Fibroblast of skin of left biceps (primary cell): ENCODE data around the gene CDK5RAP1.

Experiments
- DNase-seq, 2 experiments: peaks; one replicate each; pipeline ENCODE4 v3.0.0-alpha.2; 2013; ENCODE audit warnings: low read depth in 2 of 2

Gene CDK5RAP1

GRCh38 chr20:33386673-33387072 lies 14.6 kb downstream of the CDK5RAP1 start:
- DNase-seq: no peak

GRCh38 chr20:33377366-33377765 lies 24.0 kb downstream of the CDK5RAP1 start:
- no peak for DNase-seq

- DNase-seq: no peak
These were observed 27.3 kb downstream of the CDK5RAP1 start for GRCh38 chr20:33373735-33374605.

- no peak for DNase-seq
These were observed 28.3 kb downstream of the CDK5RAP1 start for GRCh38 chr20:33372993-33373441.

GRCh38 chr20:33370291-33370690 lies 31.0 kb downstream of the CDK5RAP1 start:
- DNase-seq: no peak

- no peak for DNase-seq
These were observed 38.4 kb downstream of the CDK5RAP1 start for GRCh38 chr20:33362898-33363297.

- no peak for DNase-seq
These were observed 41.7 kb downstream of the CDK5RAP1 start for GRCh38 chr20:33359399-33360261.

GRCh38 chr20:33353013-33353402 lies 48.3 kb downstream of the CDK5RAP1 start:
- DNase-seq: no peak

GRCh38 chr20:33352258-33353012 lies 48.9 kb downstream of the CDK5RAP1 start:
- no peak for DNase-seq

GRCh38 chr20:33351696-33352095 lies 49.6 kb downstream of the CDK5RAP1 start:
- no peak for DNase-seq

- DNase-seq: no peak
These were observed 51.8 kb downstream of the CDK5RAP1 start for GRCh38 chr20:33349493-33349892.

- DNase-seq: no peak
These were observed 53.0 kb downstream of the CDK5RAP1 start for GRCh38 chr20:33348136-33348937.

GRCh38 chr20:33345342-33345741 lies 56.0 kb downstream of the CDK5RAP1 start:
- DNase-seq: no peak

- no peak for DNase-seq
These were observed 57.8 kb downstream of the CDK5RAP1 start for GRCh38 chr20:33343521-33343920.

- no peak for DNase-seq
These were observed 61.7 kb downstream of the CDK5RAP1 start for GRCh38 chr20:33339515-33340058.

- DNase-seq: no peak
These were observed 62.7 kb downstream of the CDK5RAP1 start for GRCh38 chr20:33338467-33339258.

GRCh38 chr20:33337531-33338165 lies 63.7 kb downstream of the CDK5RAP1 start:
- no peak for DNase-seq

GRCh38 chr20:33337119-33337518 lies 64.2 kb downstream of the CDK5RAP1 start:
- no peak for DNase-seq

GRCh38 chr20:33336375-33336774 lies 64.9 kb downstream of the CDK5RAP1 start:
- no peak for DNase-seq
